Endodermal cell (in vitro differentiated cells): Measurements from ENCODE around the gene PRDX2. TPM values are rescaled to one million over a fixed set of nuclear protein-coding genes. Genes with fewer than 3 reads are reported as not detected.

Source experiments
- DNase-seq: peaks from one replicate; pipeline ENCODE4 v3.0.0-alpha.2; 2017
- H3K27ac ChIP-seq: 2 replicates; pipeline ENCODE4 v1.5.1; 2013; ENCODE audit warnings: mild to moderate bottlenecking, low read depth, low read length, moderate library complexity
- H3K27me3 ChIP-seq: 2 replicates; pipeline ENCODE4 v1.6.1; 2013; ENCODE audit warnings: mild to moderate bottlenecking, low read length, moderate library complexity; ENCODE audit not compliant: insufficient read depth, control insufficient read depth, poor library complexity, severe bottlenecking
- H3K36me3 ChIP-seq: 2 replicates; pipeline ENCODE4 v1.7.0; 2013; ENCODE audit warnings: mild to moderate bottlenecking, low read length, moderate library complexity; ENCODE audit not compliant: control insufficient read depth, insufficient read depth
- H3K4me1 ChIP-seq: one replicate; pipeline ENCODE4 v1.7.0; 2013; ENCODE audit warnings: low read length; ENCODE audit not compliant: control insufficient read depth, insufficient read depth
- H3K4me3 ChIP-seq: 2 replicates; pipeline ENCODE4 v1.5.1; 2013; ENCODE audit warnings: mild to moderate bottlenecking, low read length, moderate library complexity
- H3K9ac ChIP-seq: 2 replicates; pipeline ENCODE4 v1.6.1; 2013; ENCODE audit warnings: mild to moderate bottlenecking, low read length, moderate library complexity; ENCODE audit not compliant: poor library complexity, severe bottlenecking; ENCODE audit errors: extremely low read depth
- H3K9me3 ChIP-seq: 2 replicates; pipeline ENCODE4 v1.6.1; 2013; ENCODE audit warnings: mild to moderate bottlenecking, low read length, moderate library complexity; ENCODE audit not compliant: control insufficient read depth
- H3K27ac Mint-ChIP-seq: 2 replicates; pipeline ENCODE4 v1.8.0; 2020; ENCODE audit warnings: mixed read lengths
- H3K27me3 Mint-ChIP-seq: 2 replicates; pipeline ENCODE4 v1.8.0; 2021; ENCODE audit warnings: mild to moderate bottlenecking, mixed read lengths; ENCODE audit not compliant: insufficient read depth
- H3K36me3 Mint-ChIP-seq: 2 replicates; pipeline ENCODE4 v1.8.0; 2020; ENCODE audit warnings: low read depth, mixed read lengths
- H3K4me1 Mint-ChIP-seq: 2 replicates; pipeline ENCODE4 v1.8.0; 2020; ENCODE audit warnings: mixed read lengths
- H3K4me3 Mint-ChIP-seq: 2 replicates; pipeline ENCODE4 v1.8.0; 2020; ENCODE audit warnings: mild to moderate bottlenecking, moderate library complexity, mixed read lengths
- H3K9me3 Mint-ChIP-seq: 2 replicates; pipeline ENCODE4 v1.8.0; 2020; ENCODE audit warnings: mild to moderate bottlenecking, mixed read lengths
- CTCF ChIP-seq: fragments of 200-600 bp; sonication (generic); conservative IDR thresholded peaks from 2 replicates; pipeline ENCODE4 v1.5.0; 2021; ENCODE audit warnings: antibody characterized with exemption, mild to moderate bottlenecking
- WGBS, 2 experiments: methylation state at CpG; one replicate each; pipeline versions ENCODE4 v1.1.5 to v1.1.7; 2013; ENCODE audit warnings: missing lambda C conversion rate in 2 of 2, mixed read lengths in 1 of 2; ENCODE audit not compliant: insufficient coverage in 1 of 2, insufficient read length in 1 of 2; 5-methylcytosine and 5-hydroxymethylcytosine counted together
- total RNA-seq, 2 donors: library from RNA; stranded (reverse); fragmentation: NEBNext Ultra II Directional in 1 of 2; extraction: Animal tissue kit (Norgen Biotek cat#: 25700) in 1 of 2; gene quantifications; 2 replicates in 1 of 2; 3 replicates in 1 of 2; pipeline ENCODE4 v1.2.1, GENCODE V29; 2021

The PRDX2 gene
- total RNA-seq, 2 donors from 2014 or later: 429 to 507 TPM

DNA sequence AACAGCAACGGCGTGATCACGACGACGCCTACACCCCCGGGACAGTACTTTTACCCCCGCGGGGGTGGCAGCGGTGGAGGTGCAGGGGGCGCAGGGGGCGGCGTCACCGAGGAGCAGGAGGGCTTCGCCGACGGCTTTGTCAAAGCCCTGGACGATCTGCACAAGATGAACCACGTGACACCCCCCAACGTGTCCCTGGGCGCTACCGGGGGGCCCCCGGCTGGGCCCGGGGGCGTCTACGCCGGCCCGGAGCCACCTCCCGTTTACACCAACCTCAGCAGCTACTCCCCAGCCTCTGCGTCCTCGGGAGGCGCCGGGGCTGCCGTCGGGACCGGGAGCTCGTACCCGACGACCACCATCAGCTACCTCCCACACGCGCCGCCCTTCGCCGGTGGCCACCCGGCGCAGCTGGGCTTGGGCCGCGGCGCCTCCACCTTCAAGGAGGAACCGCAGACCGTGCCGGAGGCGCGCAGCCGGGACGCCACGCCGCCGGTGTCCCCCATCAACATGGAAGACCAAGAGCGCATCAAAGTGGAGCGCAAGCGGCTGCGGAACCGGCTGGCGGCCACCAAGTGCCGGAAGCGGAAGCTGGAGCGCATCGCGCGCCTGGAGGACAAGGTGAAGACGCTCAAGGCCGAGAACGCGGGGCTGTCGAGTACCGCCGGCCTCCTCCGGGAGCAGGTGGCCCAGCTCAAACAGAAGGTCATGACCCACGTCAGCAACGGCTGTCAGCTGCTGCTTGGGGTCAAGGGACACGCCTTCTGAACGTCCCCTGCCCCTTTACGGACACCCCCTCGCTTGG, 9.3 kb downstream of the PRDX2 start:
- Histone ChIP-seq H3K27me3 (peaks cover 9% of the 10 kb centered on the region), H3K4me3 (peak overlapping the region; percentile 86), H3K27ac (peak overlapping the region; percentile 70), H3K36me3 (no peaks in the 10 kb centered on the region), H3K9me3 (no peaks in the 10 kb centered on the region), H3K4me1 (peaks cover 11% of the 10 kb centered on the region), H3K9ac (peak overlapping the region; percentile 89)
- peak; percentile 91 for DNase-seq
- H3K9me3 Mint-ChIP-seq: no peaks in the 10 kb centered on the region
- H3K27me3 Mint-ChIP-seq: peaks cover 9% of the 10 kb centered on the region
- peak overlapping the region; percentile 74 for H3K4me3 Mint-ChIP-seq
- H3K27ac Mint-ChIP-seq: peak overlapping the region; percentile 89
- WGBS, 2 experiments: 0 to 1% methylated on average over 45 to 84 of the region's 84 CpGs
- H3K36me3 Mint-ChIP-seq: peaks cover 2% of the 10 kb centered on the region
- TF ChIP-seq CTCF: no peak
- peaks cover 33% of the 10 kb centered on the region for H3K4me1 Mint-ChIP-seq

DNA sequence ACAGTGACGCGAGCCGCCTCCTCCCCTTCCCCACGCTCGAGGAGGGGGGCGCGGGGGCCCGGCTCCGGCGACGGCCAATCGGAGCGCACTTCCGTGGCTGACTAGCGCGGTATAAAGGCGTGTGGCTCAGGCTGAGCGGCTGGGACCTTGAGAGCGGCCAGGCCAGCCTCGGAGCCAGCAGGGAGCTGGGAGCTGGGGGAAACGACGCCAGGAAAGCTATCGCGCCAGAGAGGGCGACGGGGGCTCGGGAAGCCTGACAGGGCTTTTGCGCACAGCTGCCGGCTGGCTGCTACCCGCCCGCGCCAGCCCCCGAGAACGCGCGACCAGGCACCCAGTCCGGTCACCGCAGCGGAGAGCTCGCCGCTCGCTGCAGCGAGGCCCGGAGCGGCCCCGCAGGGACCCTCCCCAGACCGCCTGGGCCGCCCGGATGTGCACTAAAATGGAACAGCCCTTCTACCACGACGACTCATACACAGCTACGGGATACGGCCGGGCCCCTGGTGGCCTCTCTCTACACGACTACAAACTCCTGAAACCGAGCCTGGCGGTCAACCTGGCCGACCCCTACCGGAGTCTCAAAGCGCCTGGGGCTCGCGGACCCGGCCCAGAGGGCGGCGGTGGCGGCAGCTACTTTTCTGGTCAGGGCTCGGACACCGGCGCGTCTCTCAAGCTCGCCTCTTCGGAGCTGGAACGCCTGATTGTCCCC, 10.1 kb downstream of the PRDX2 start, which contains the start of gene JUNB:
TSS of gene JUNB (plus strand) at position 142 of the 706 bp plus-strand sequence. CDS start at position 428, 286 bp downstream.
- H3K27ac ChIP-seq: peak within 1 kb of the TSS; percentile 70
- peaks cover 9% of the 10 kb centered on the region for H3K27me3 ChIP-seq
- WGBS, 2 experiments: 0 to 1% methylated on average over 18 to 73 of the region's 73 CpGs
- Mint-ChIP-seq H3K4me3 (peak within 1 kb of the TSS; percentile 74), H3K36me3 (no peaks in the 10 kb centered on the region), H3K4me1 (peaks cover 33% of the 10 kb centered on the region), H3K9me3 (no peaks in the 10 kb centered on the region), H3K27ac (peak within 1 kb of the TSS; percentile 89), H3K27me3 (peaks cover 9% of the 10 kb centered on the region)
- TF ChIP-seq CTCF: peak; percentile 52
- peaks cover 11% of the 10 kb centered on the region for H3K4me1 ChIP-seq
- H3K36me3 ChIP-seq: no peaks in the 10 kb centered on the region
- H3K4me3 ChIP-seq: peak within 1 kb of the TSS; percentile 86
- DNase-seq: peak; percentile 94
- peak within 1 kb of the TSS; percentile 89 for H3K9ac ChIP-seq
- no peaks in the 10 kb centered on the region for H3K9me3 ChIP-seq

DNA sequence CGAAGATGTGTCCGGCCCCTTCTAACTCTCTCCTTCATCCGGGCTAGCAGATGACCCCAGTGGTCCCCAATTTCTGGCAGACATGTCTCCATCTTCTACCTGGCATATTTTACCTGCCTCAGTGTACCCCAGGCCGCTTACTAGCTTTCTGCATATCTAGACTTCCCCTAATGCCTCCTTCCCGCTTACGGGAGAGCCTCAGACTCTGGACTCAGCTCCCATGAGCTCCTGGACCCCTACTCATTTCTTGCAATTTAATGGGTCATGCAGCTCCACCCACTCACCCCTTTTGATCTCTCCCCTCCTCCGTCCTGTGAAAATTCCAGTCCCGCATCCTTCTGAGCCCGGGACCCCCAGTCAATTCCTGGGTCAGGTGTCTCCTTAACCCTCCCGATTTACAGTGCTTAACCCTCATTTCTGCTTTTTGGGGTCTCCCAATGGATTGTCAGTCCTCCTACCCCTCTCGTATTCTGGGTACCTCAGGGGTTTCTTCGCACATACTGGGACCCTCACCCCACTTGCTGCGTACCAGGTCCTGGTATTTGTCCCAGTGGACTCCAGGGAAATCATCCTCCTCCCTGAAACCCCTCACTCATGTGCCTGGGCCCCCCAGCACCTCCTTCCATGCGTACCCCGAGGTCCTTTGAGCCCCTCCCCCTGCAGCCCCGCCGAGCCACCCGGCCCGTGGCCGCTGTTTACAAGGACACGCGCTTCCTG, 10.8 kb downstream of the PRDX2 start:
- Histone ChIP-seq H3K9me3 (no peaks in the 10 kb centered on the region), H3K27me3 (peaks cover 9% of the 10 kb centered on the region), H3K9ac (no peak overlapping the region), H3K36me3 (no peaks in the 10 kb centered on the region), H3K4me1 (peaks cover 6% of the 10 kb centered on the region), H3K27ac (peak overlapping the region; percentile 66), H3K4me3 (peak overlapping the region; percentile 86)
- Mint-ChIP-seq H3K27ac (peak overlapping the region; percentile 30), H3K36me3 (no peaks in the 10 kb centered on the region), H3K4me1 (peaks cover 26% of the 10 kb centered on the region), H3K4me3 (peak overlapping the region; percentile 74), H3K9me3 (no peaks in the 10 kb centered on the region), H3K27me3 (peaks cover 9% of the 10 kb centered on the region)
- no peak for DNase-seq
- TF ChIP-seq CTCF: no peak
- WGBS, 2 experiments: 7 to 9% methylated on average over 15 to 22 of the region's 22 CpGs
